GM04504 (cell line): ENCODE measurements around the gene TBRG1.

ENCODE experiments used
- DNase-seq: peaks from one replicate; pipeline ENCODE4 v3.0.0-alpha.2; 2012; ENCODE audit warnings: low read depth

The TBRG1 gene

DNA sequence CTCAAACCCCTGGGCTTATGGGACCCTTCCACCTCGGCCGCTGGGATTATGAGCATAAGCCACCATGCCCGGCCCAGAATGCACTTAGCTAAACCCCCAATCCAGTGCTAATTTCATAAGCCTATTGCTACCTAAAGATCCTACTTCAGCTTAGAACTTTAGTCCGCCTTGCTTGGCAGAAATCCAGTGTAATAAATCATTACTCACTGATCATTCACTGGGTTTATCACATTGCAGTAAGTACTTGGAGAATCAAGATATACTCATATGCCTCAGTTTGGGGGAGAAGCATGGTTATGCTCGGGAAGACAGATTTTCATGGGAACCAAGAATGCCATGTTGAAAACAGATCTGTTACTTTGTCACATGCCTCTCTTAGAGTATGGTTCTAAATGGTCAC lies 3.8 kb upstream of the TBRG1 start:
- DNase-seq = no peak

DNA sequence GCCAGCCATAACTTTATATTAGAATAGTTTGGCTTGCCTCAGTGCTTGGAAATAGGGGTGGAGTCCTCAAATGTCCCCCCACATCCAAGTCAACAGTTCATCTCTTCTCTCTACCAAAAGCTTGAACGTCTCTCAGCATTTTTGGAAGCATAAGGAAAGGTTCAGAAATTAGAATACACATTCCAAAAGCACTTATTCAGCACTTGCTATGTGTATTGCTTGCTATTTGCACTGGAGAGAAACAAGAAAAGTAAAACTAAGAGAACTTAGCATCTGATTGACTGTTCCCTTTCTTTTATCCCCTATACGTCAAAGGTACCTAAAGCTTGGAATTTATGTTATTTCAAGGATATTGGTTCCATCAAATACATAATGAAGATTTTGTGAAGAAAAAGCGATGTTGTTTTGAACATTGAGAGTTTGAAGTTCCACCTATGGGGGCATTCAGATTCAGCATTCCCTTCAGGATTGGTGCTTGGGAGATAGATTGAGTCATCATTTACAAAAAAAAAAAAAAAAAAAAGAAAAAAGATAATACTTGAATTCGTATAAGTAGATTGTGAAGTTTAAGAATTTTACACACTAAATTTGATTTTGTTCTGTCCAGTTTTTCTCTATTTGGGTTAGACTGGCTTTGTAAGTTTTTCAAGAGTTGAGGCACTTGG lies 1.3 kb downstream of the TBRG1 start:
- DNase-seq = no peak

DNA sequence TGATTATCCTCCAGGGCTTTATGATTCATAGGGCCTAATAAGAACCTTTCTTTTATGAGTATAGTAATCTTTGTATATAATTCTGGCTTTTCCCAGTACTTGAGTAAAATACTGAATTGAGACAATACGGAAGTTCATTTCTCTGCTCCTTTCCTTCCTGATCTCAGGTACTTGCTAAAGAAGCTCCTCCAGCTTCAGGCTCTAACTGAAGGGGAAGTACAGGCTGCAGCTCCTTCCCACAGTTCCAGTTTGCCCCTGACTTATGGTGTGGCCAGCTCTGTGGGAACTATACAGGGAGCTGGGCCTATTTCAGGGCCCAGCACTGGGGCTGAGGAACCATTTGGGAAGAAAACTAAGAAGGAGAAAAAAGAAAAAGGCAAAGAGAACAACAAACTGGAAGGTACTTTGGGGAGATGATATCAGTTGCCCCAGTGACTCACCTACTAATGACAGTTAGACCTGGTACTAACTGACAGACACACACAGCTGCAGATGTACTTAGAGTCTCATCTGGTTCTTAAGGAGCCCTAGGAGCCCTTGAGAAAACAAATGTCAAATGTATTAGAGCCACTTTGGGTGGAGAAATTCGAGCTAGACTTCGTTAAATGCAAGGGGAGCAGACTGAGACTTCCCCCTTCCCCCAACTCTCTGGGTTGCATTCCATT lies 3.0 kb downstream of the TBRG1 start:
- no peak for DNase-seq

DNA sequence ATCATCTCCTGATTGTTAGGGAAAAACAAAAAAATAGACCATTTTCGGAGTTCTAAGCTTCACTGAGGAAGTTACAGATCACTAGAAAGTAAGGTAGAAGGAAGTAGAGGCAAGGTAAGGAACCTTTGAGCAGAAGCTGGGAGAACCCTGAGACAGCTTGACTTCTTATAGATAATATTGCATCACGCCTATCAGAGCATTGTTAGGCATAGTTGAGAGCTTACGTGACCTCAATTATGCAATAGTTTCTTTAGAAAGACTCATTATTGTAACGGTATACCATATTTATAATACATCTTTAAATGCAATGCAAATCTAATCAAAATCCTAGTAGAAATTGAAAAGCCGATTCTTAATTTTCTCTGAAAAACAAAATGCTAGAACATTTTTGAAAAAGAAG lies 4.9 kb downstream of the TBRG1 start:
- no peak for DNase-seq

DNA sequence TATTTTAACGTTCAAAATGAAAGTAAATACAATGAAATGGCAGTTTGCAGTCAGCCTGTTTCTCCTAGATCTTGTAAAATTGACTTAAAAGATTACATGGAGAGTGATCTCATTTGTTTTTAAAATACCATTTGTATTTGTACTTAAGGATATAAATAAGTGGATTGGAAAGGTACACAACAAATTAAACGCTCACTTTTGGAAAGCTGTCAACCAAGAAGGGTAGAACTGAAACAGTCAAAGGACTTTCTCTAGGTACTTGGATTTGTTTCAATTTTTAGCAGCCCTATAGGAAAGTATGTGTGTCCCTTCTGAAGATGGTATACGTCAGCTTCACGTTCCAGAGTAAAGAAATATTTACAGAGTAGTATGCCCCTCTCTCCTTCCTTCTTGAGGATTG lies 7.3 kb downstream of the TBRG1 start:
- no peak for DNase-seq

DNA sequence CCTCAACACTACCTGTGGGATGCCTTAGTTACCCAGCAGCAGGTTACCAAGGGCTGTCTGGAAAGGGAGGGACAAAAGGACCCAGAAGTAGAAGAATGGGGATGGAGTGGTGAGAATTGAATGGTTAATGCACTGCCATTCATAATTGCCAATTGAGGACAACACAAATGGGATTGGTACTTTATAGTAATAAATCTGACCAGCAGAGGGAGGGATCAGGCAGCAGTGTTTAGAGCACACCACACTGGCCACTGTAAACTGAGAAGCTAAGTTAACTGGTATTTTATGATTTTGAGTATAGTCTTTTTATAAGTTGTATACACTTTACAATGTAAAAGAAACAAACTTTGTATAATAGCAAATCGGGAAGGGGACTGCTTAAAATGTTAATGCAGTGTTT lies 10.7 kb downstream of the TBRG1 start:
- no peak for DNase-seq

DNA sequence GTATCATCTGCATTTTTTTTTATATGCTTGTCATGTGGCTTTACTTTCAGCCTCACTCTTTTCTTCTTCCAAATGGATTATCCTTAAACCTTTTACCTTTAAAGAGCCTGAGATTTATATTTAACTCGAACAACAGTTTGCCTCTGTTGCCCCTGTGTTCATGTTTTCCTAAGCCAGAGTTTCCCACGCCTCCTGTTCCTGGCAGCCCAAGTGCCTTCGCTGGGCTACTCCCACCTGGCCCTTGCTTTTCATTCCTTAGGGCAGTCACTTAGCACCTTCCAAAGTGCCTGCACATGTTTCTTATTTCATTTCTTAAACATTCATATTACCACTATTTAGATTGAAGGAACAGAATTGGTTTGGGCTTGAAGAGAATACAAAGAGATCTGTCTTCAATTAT lies 13.3 kb downstream of the TBRG1 start:
- DNase-seq = no peak

DNA sequence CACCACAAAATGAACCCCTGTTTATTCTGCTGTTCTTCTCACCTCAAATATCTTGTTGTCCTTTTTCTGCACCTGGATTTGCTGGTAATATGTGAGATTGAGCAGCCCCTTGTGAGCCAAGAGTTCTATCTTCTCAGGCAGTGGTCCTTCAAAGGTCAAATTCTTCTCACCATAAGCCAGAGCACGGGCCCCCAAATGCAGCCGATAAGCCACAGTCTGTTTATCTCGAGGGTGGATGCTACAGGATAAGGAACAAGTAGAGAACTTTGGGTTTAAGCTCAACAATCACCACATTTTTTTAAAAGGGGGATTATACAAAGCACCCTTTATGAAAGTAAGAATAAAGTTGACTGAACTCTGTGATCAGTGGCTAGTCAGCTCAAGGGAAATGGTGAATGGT lies 15.8 kb downstream of the TBRG1 start:
- no peak for DNase-seq

DNA sequence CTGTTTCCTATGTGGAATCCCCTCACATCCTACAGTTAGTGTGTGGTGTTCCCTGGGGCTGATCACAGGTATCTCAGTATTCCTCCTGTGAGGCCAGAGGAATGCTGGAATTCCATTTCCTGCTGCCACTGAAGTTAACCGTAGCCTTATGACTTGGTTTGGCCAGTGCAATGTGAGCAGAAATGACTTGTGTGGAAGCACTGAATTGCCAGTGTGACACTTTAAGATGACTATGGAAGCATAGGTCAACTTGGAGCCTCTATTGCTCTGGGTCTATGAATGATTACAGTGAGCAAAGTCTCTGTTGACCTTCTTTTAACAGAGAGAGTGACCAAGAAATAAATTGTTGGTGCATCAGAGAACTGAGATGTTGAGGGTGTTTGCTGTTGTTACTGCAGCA lies 16.5 kb downstream of the TBRG1 start:
- DNase-seq = no peak

DNA sequence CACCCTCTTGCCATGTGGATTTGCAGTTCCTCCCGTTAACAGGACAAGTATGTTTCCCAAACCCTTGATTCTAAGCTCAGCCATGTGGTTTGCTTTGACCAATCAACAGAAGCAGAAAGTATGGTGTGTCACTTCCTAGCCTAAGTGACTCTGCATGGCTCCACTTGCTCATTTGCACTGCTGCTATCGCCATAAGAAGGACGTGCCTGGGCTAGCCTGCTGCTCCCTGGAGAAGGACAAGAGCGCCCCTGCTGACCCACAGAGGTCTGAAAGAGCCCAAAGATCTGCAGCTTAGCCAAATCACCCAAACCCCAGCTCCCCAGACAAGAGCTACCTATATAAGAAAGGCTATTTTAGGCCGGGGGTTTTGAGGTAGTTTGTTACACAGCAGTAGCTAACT lies 18.0 kb downstream of the TBRG1 start:
- no peak for DNase-seq

DNA sequence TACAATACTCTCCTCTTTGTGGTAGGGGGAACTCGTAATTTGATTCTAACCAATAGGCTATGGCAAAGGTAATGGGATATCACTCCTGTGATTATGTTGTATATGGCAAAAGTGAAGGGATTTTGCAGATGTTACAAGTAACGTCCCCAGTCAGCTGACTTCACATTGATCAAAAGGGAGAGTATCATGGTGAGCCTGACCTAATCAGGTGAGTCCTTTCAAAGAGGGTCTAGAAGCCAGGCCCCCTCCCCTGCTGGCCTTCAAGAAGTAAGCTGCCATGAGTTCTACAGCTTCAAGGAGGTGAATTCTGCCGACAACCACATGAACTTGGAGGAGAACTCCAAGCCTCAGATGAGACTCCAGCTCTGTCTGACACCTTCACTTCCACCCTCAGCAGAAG lies 20.0 kb downstream of the TBRG1 start:
- DNase-seq = no peak

DNA sequence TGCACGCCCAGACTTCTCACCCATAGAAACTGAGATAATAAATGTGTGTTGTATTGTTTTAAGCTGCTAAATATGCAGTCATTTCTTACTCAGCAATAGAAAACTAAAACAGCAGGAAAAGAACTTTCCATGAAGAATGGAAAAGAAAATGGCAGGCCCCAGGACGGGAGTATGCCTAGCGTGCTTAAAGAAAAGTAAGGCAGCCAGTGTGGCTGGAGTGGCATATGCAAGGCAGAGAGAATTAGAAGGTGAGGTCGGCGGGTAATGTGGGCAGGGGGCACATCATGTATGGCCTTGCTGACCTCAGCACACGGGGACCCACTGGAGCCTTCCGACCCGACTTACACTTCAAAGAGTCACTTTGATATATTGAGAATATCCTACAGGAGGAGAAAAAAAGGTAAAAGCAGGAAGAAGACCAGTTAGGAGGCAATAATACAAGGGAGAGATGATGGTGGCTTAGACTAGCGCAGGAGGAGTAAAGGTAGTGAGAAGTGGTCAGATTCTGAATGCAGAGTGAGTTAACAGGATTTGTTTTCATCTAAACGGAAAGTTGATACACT lies 20.5 kb downstream of the TBRG1 start:
- DNase-seq = no peak

DNA sequence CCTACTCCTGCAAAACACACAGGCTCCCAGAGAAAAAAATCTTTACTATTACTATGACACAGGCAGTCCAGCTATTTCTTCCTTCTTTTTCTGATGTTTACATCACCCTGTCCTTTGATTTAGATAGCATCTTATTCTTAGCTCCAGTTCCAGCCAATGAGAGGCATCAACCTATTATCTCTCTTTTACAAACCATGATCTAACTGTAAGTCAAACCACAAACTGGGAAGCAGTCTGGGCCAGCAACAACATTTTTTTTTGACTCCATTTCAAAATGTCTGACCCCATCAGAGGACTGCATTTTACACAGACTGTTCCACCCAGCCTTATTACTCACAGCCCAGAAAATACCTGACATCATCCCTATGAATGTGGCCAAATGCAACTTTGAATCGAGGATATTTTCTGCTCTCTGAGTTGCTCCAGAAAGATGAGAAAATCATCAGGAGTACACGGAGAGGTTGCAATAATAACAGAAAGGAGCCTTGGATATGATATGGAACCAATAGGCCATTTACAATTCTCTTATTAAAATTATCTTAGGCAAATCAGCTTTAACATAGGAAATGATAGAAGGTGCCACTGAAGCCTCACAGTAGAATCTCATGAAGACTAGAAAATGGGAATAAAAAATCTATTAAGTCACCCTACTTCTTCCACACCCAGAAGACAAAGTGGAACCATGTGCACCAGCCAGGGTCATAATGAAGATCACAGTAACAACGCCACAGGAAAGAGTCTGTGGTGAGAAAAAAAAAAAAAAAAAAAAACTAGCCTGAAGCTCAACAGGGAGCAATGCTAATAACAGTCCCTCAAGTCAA lies 21.2 kb downstream of the TBRG1 start:
- DNase-seq = peak; percentile 65

DNA sequence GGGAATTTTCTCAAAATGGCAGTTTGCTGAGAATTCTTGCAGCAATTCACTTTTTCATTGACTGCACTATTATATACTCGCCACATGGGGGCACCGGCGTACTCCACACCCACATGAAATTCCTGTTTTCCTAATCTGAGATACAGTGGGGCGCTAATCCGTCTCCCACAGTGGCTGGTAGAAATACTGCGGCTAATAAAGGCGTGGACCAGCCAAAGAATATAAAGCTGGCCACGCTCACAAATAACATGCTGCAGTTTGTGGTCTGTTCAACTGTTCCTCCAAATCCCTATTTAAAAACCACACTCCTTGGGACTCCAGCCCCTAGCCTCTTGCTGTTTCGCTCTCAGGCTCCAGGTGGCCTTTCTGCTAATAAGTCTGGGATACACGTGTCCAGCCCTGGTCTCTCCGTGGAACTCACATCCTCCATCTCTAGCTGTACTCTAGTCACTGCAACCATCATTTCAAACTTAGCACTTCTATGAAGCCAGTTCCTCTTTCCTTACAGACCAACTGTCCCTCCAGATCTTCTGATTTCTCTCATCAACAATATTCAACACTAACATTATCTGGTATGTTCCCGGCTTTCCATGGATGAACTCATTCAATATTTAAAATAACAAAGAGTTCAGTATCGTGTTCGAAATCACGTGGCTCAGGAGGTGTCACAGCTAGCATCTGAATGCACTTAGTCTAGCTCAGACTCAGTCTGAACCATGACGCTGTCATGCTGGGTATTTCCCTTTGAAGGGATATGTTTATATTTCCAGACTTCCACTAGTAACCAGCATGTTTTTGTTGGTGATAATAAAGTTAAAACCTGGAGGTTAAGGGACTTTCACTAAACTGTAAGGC lies 22.0 kb downstream of the TBRG1 start:
- DNase-seq = peak; percentile 40

DNA sequence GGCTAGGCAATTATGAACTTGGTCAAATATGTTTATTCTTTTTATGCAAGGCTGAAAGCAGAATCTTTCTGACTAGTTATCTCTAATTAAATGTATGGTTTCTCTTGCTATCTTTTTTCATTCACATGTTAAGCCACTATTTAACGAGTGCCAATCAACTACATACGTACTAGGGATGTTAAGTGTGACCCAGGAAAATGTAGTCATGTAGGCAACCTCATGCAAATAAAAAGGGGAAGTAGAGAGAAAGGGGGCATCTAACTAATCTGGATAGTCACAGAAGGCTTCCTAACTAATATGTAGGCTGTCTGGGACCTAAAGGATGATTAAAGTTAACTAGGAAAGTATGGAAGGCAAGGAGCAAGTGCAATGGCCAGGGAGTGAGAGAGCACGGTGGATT lies 23.5 kb downstream of the TBRG1 start:
- DNase-seq = no peak

DNA sequence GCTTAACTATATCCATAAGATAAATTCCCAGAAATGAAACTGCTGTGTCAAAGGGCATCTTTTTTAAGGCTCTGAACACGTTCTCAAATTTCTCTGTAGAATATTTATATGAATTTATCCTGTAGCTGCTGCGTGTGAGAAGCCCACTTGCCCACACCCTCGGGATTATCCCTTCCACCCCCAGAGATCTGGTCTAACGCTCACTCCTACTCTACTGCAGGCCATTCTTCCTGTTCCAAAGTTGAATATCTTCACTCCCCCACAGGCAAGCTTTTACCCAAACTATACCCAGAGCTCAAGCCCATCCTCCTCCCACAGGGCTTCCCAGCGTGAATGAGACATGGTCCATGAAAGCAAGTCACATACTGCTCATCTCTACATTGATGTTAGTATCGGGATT lies 25.9 kb downstream of the TBRG1 start:
- DNase-seq = no peak

DNA sequence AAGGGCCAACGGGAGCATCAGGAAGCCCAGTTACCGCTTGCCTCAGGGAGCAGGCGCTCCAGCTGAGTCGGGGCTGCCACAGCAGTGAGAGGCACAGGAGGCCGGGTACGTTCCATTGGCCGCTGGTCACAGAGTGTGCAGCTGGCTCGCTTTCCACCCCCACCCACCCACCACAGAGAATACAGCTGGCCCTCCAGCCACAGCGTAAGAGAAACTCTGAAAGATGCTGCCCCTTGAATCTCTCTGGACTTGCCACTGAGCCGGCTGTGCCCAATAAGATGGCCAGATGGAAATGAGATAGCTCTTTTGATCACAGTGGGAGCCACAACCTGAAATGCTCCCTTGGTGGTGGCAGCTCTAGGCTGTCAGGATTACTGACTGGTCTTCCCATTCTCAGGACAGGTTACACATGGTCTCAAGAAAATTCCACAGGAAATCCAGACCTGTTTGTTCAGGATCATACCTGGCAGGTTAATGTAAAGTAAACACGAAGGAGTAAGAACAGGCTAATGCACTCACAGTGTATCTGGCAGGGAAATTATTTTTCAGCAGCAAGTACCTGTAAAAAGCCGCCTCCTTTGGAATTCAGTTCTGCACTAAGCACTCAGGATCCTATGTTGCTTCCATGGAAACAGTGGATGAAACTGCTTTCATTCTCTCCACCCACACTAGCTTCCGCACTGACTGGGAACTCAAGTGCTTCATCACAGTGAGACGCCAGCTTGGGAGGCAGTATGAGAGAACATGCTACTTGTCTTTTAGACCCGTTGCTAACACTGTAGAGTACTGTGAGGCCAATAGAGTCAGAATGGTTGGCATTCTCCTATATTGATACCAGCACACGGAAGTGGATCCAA lies 34.3 kb downstream of the TBRG1 start:
- DNase-seq = no peak

DNA sequence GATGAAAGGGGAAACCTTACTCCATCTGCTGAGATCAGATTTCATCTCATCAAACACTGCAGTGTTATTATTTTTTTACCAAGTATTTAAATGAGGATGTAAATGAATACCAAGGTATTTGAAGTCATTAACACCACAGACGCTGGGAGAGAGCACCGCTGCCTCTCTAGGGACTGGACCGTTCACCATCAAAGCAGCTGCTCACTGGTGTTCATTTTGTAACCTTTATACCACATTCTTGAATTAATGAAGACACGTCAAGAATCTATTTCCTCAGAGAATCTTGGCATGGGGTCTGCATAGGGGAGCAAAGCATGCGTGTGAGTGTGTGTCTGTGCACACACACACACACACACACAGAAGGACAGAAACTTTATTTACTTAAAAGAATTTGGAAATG lies 35.2 kb downstream of the TBRG1 start:
- no peak for DNase-seq

DNA sequence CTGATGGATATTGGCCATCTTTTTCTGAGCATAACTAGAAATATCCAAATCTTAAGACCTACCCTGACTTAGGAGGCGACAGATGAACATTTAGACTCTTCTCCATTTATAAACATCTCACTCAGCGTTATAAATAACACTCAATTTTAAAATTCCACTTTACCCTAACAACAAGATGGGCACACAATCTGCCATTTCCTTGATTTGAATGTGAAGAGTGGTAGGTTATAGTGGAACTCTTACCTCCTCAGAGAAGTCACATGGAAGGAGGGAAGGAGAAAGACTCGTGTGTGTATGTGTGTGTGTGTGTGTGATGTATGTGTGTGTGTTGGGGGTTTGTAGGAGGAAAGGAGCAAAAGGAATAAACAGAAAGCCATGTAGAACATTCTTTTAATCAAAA lies 35.8 kb downstream of the TBRG1 start:
- DNase-seq = no peak

DNA sequence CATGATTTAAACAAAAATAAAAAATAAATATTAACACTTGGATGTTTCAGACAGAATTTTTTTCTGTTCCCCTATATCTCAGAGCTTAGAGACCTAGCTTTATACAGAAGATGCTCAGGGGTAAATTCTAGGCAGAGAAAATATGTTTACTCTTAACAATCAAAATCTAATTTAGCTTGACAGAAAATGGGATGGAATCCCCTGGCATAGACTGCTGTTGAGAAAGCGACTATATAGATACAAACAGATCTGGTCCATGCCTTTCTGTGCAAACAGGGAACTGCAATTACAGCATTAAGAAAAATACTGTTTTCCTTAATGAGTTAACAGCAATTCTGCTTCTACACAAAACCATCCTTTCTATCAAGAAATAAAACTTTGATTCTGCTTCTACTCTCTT lies 36.3 kb downstream of the TBRG1 start:
- DNase-seq = no peak

DNA sequence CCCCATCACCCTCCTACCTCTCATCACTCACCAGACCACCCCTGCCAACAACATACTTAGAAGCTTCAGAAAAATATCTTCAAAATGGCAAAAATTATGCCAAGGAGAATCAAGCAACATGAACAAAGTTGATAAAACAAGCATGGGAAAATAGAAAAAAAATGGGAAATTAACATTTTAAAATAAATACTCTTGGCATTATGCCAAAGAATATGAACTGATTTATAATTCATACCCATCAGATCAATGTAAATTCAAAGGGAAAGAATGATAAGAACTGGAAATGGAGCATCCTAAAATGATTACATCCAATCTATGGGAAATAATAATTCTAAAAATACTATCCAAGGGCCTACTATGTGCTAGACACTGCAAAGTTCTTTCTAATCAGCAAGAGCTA lies 38.9 kb downstream of the TBRG1 start:
- no peak for DNase-seq
